OCI-LY3 (cell line): ENCODE results near the gene RAP1GAP2.

Experiments used
- CTCF ChIP-seq: fragments of 200-600, 300-600 bp; sonication (generic); IDR thresholded peaks from 2 replicates; pipeline ENCODE4 v1.5.1; 2014; ENCODE audit warnings: antibody characterized with exemption, low read length, low read depth
- EZH2phosphoT487 ChIP-seq: fragments of 200-600 bp; shearing (Covaris generic); IDR thresholded peaks from 2 replicates; pipeline ENCODE4 v1.6.1; 2018; ENCODE audit warnings: antibody characterized with exemption, mixed run types, low read depth

GRCh38 chr17:2851615-2852014 lies 55.4 kb downstream of the RAP1GAP2 start:
- TF ChIP-seq EZH2phosphoT487 = no peak
- no peak for TF ChIP-seq CTCF
